PC-9 (cell line): ENCODE data around the gene TEX261.

ENCODE experiments used
- CTCF ChIP-seq: fragments of 200-600 bp; sonication (generic); conservative IDR thresholded peaks from 2 replicates; pipeline ENCODE4 v1.6.1; 2017; ENCODE audit warnings: mixed run types, antibody characterized with exemption, mild to moderate bottlenecking, moderate library complexity
- EZH2 ChIP-seq: fragments of 200-600 bp; sonication (generic); IDR thresholded peaks from 2 replicates; pipeline ENCODE4 v1.8.0; 2017; ENCODE audit warnings: antibody characterized with exemption, low read depth

- TF ChIP-seq CTCF (no peak), EZH2 (no peak)
Measured at GRCh38 chr2:70957798-70958197, 36.9 kb downstream of the TEX261 start.
